Astrocyte of the hippocampus (primary cell): ENCODE data around the gene UBE2J2.

ENCODE experiments used
- DNase-seq: peaks from one replicate; pipeline ENCODE4 v3.0.0; 2011; ENCODE audit warnings: low read depth, low spot score

UBE2J2 gene

GRCh38 chr1:1240822-1241587 lies 32.6 kb downstream of the UBE2J2 start:
- DNase-seq, result no peak

- no peak for DNase-seq
Measured at GRCh38 chr1:1240348-1240732, 33.3 kb downstream of the UBE2J2 start.

- no peak for DNase-seq
Measured at GRCh38 chr1:1239614-1240347, 33.9 kb downstream of the UBE2J2 start.

GRCh38 chr1:1239227-1239613 lies 34.4 kb downstream of the UBE2J2 start:
- DNase-seq, result no peak

GRCh38 chr1:1238702-1239178 lies 34.9 kb downstream of the UBE2J2 start:
- no peak for DNase-seq

- no peak for DNase-seq
Measured at GRCh38 chr1:1237874-1238701, 35.6 kb downstream of the UBE2J2 start.

GRCh38 chr1:1236945-1237873 lies 36.4 kb downstream of the UBE2J2 start:
- no peak for DNase-seq

GRCh38 chr1:1236176-1236763 lies 37.4 kb downstream of the UBE2J2 start:
- no peak for DNase-seq

GRCh38 chr1:1235016-1235744 lies 38.5 kb downstream of the UBE2J2 start:
- no peak for DNase-seq

GRCh38 chr1:1234180-1234808 lies 39.4 kb downstream of the UBE2J2 start:
- no peak for DNase-seq

GRCh38 chr1:1233567-1233892 lies 40.1 kb downstream of the UBE2J2 start:
- DNase-seq, result no peak

GRCh38 chr1:1232796-1233566 lies 40.7 kb downstream of the UBE2J2 start:
- DNase-seq, result no peak

GRCh38 chr1:1232208-1232795 lies 41.4 kb downstream of the UBE2J2 start, which contains the start of gene B3GALT6:
TSS of gene B3GALT6 (plus strand) at chr1:1232237. CDS start at chr1:1232279, 42 bp downstream.
- no peak for DNase-seq

- peak; percentile 100 for DNase-seq
Measured at GRCh38 chr1:1231400-1232207, 42.0 kb downstream of the UBE2J2 start, which contains the start of gene SDF4. TSS of gene SDF4 (minus strand) at chr1:1232001. CDS start at chr1:1228772, 3,229 bp downstream.

GRCh38 chr1:1230656-1231399 lies 42.8 kb downstream of the UBE2J2 start:
- DNase-seq, result peak; percentile 74

GRCh38 chr1:1229770-1230169 lies 43.9 kb downstream of the UBE2J2 start:
- DNase-seq, result no peak
